ENCODE results near the gene NEXN. TPM values are rescaled to one million over a fixed set of nuclear protein-coding genes. Genes with fewer than 3 reads are reported as not detected.

The NEXN gene
- total and polyA plus RNA-seq, 2 experiments from 2014 or later: 2.6 to 11.8 TPM

GRCh38 chr1:77955709-77956108, 67.3 kb downstream of the NEXN start (continued):
- TF ChIP-seq ETS1 (IDR thresholded peaks at IDR 0.05) (no peak), ZNF114 (CRISPR knock-in tag; IDR thresholded peaks at IDR 0.05) (no peak), NANOG (IDR thresholded peaks at IDR 0.05; ENCODE audit: borderline replicate concordance) (no peak), CREB1 (CRISPR knock-in tag; IDR thresholded peaks at IDR 0.05; ENCODE audit: low read depth) (no peak), EZH2phosphoT487 (IDR thresholded peaks at IDR 0.05; ENCODE audit: unreplicated experiment) (no peak)

- Mint-ChIP-seq H3K36me3 (ENCODE audit: low read depth) (peaks cover 92% of the 10 kb centered on the region), H3K4me1 (no peaks in the 10 kb centered on the region), H3K9me3 (no peaks in the 10 kb centered on the region), H3K27ac (no peak overlapping the region), H3K4me3 (no peak overlapping the region), H3K27me3 (ENCODE audit: insufficient read depth, low read depth, poor library complexity) (no peaks in the 10 kb centered on the region)
- Histone ChIP-seq H3K4me1 (ENCODE audit: insufficient read depth) (no peaks in the 10 kb centered on the region), H4K20me1 (replicated peaks; ENCODE audit: insufficient read depth) (peaks cover 56% of the 10 kb centered on the region), H3K27ac (ENCODE audit: low read depth) (no peak overlapping the region), H3K4me3 (no peak overlapping the region), H3K9me2 (ENCODE audit: insufficient read depth) (no peaks in the 10 kb centered on the region), H3K36me3 (ENCODE audit: insufficient read depth) (peaks cover 92% of the 10 kb centered on the region), H3F3A (replicated peaks; ENCODE audit: low read depth) (peaks cover 5% of the 10 kb centered on the region; the same call in 1 of the 2 replicates), H3K79me2 (replicated peaks; ENCODE audit: insufficient read depth) (peaks cover 69% of the 10 kb centered on the region), H3K27me3 (ENCODE audit: insufficient read depth) (no peaks in the 10 kb centered on the region), H3K4me2 (no peak overlapping the region), H2AFZ (no peak overlapping the region)
- DNase-seq (ENCODE audit: low spot score) (no peak), ATAC-seq (no peak)
- no peak for TF ChIP-seq EZH2 (IDR thresholded peaks at IDR 0.05; ENCODE audit: low read depth, unreplicated experiment)
- no peak for TF ChIP-seq ZNF114 (CRISPR knock-in tag; IDR thresholded peaks at IDR 0.05)
- no peak for TF ChIP-seq REST (IDR thresholded peaks at IDR 0.05; ENCODE audit: unreplicated experiment)
- no peak for TF ChIP-seq EZH2phosphoT487 (IDR thresholded peaks at IDR 0.05; ENCODE audit: unreplicated experiment)
- no peak for TF ChIP-seq STAT1 (IDR thresholded peaks at IDR 0.05; ENCODE audit: unreplicated experiment)
- TF ChIP-seq ETS1 (IDR thresholded peaks at IDR 0.05): no peak
- no peak for TF ChIP-seq CTCF (conservative IDR thresholded peaks at IDR 0.05; ENCODE audit: low read depth in 2 of 2)
- no peak for TF ChIP-seq NANOG (IDR thresholded peaks at IDR 0.05; ENCODE audit: borderline replicate concordance)
Observed at GRCh38 chr1:77956464-77956863, 68.0 kb downstream of the NEXN start.

Measured in GM23338 (cell line).